SK-N-SH (cell line): ENCODE data around the gene TMEM255B.

Source experiments
- CHD2 ChIP-seq: fragments of 150-350 bp; IDR thresholded peaks from 2 replicates; pipeline ENCODE4 v1.6.1; 2018; ENCODE audit warnings: low read length; ENCODE audit not compliant: partially characterized antibody
- EZH2phosphoT487 ChIP-seq: fragments of 200-600 bp; sonication (generic); IDR thresholded peaks from 2 replicates; pipeline ENCODE4 v1.6.1; 2017; ENCODE audit warnings: low read depth, mixed run types, mild to moderate bottlenecking, antibody characterized with exemption, moderate library complexity, borderline replicate concordance
- FOSL2 ChIP-seq: IDR thresholded peaks from 2 replicates; pipeline ENCODE4 v1.4.0; 2012; ENCODE audit warnings: low read depth, mild to moderate bottlenecking, moderate library complexity, borderline replicate concordance
- GABPA ChIP-seq: IDR thresholded peaks from 2 replicates; pipeline ENCODE4 v1.4.0; 2012; ENCODE audit warnings: low read depth, mild to moderate bottlenecking
- GATA2 ChIP-seq: sonication (generic); formaldehyde crosslinking; IDR thresholded peaks from 2 replicates; pipeline ENCODE4 v1.5.0; 2020; ENCODE audit warnings: mild to moderate bottlenecking, missing genetic modification reagents
- JUND ChIP-seq: IDR thresholded peaks from 2 replicates; pipeline ENCODE4 v1.4.0; 2012
- MEF2A ChIP-seq: IDR thresholded peaks from 2 replicates; pipeline ENCODE4 v1.4.0; 2012; ENCODE audit warnings: low read depth, borderline replicate concordance
- REST ChIP-seq: IDR thresholded peaks from 2 replicates; pipeline ENCODE4 v1.6.1; 2012; ENCODE audit warnings: mild to moderate bottlenecking, low read depth, low read length, moderate library complexity
- SIN3A ChIP-seq: IDR thresholded peaks from 2 replicates; pipeline ENCODE4 v1.6.1; 2012; ENCODE audit warnings: low read depth, mild to moderate bottlenecking, low read length, moderate library complexity, borderline replicate concordance
- TAF1 ChIP-seq: IDR thresholded peaks from 2 replicates; pipeline ENCODE4 v1.6.1; 2012; ENCODE audit warnings: low read depth, mild to moderate bottlenecking, low read length, moderate library complexity, borderline replicate concordance
- YY1 ChIP-seq: IDR thresholded peaks from 2 replicates; pipeline ENCODE4 v1.4.0; 2012; ENCODE audit warnings: low read depth, mild to moderate bottlenecking
- TF ChIP-seq, protein P1 (sequence below): fragments of 200-600 bp; sonication (generic); IDR thresholded peaks from 2 replicates; pipeline ENCODE4 v1.6.1; 2017; ENCODE audit warnings: antibody characterized with exemption, mild to moderate bottlenecking, moderate library complexity
- TF ChIP-seq, protein P2 (sequence below): fragments of 150-350 bp; IDR thresholded peaks from 2 replicates; pipeline ENCODE4 v1.6.1; 2016; ENCODE audit warnings: mild to moderate bottlenecking, low read depth, low read length
- TF ChIP-seq, protein P3 (sequence below): IDR thresholded peaks from 2 replicates; pipeline ENCODE4; 2012

- TF ChIP-seq, protein P1, sequence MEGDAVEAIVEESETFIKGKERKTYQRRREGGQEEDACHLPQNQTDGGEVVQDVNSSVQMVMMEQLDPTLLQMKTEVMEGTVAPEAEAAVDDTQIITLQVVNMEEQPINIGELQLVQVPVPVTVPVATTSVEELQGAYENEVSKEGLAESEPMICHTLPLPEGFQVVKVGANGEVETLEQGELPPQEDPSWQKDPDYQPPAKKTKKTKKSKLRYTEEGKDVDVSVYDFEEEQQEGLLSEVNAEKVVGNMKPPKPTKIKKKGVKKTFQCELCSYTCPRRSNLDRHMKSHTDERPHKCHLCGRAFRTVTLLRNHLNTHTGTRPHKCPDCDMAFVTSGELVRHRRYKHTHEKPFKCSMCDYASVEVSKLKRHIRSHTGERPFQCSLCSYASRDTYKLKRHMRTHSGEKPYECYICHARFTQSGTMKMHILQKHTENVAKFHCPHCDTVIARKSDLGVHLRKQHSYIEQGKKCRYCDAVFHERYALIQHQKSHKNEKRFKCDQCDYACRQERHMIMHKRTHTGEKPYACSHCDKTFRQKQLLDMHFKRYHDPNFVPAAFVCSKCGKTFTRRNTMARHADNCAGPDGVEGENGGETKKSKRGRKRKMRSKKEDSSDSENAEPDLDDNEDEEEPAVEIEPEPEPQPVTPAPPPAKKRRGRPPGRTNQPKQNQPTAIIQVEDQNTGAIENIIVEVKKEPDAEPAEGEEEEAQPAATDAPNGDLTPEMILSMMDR = no peak
- TF ChIP-seq YY1 (no peak), EZH2phosphoT487 (no peak), FOSL2 (no peak), MEF2A (no peak), GATA2 (CRISPR knock-in tag) (no peak), JUND (no peak; the same call in 1 of the 2 replicates), REST (no peak), TAF1 (no peak), CHD2 (no peak), GABPA (no peak), SIN3A (no peak)
- TF ChIP-seq, protein P2, sequence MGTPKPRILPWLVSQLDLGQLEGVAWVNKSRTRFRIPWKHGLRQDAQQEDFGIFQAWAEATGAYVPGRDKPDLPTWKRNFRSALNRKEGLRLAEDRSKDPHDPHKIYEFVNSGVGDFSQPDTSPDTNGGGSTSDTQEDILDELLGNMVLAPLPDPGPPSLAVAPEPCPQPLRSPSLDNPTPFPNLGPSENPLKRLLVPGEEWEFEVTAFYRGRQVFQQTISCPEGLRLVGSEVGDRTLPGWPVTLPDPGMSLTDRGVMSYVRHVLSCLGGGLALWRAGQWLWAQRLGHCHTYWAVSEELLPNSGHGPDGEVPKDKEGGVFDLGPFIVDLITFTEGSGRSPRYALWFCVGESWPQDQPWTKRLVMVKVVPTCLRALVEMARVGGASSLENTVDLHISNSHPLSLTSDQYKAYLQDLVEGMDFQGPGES = no peak
- TF ChIP-seq, protein P3, sequence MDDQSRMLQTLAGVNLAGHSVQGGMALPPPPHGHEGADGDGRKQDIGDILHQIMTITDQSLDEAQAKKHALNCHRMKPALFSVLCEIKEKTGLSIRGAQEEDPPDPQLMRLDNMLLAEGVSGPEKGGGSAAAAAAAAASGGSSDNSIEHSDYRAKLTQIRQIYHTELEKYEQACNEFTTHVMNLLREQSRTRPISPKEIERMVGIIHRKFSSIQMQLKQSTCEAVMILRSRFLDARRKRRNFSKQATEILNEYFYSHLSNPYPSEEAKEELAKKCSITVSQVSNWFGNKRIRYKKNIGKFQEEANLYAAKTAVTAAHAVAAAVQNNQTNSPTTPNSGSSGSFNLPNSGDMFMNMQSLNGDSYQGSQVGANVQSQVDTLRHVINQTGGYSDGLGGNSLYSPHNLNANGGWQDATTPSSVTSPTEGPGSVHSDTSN = peak; percentile 32; the same call in 1 of the 2 replicates
Observed at GRCh38 chr13:113785051-113786010, 26.3 kb downstream of the TMEM255B start.
